GM18951 (cell line): Measurements from ENCODE around the gene ZFYVE26.

Experiments used
- POLR2A ChIP-seq: IDR thresholded peaks from 4 replicates; pipeline ENCODE4 v1.6.1; 2011; ENCODE audit warnings: mild to moderate bottlenecking; ENCODE audit not compliant: insufficient read length, insufficient read depth; ENCODE audit errors: extremely low read depth
- in situ Hi-C: fragments of 300-500 bp; cut with MboI; formaldehyde crosslinking; loops from one replicate; pipeline ENCODE4 v1.12.0; 2022; ENCODE audit warnings: low sequenced_read_pairs, mixed read lengths, inconsistent platforms; ENCODE audit not compliant: unreplicated experiment

Gene ZFYVE26

GRCh38 chr14:67698179-67698578, 118.2 kb downstream of the ZFYVE26 start:
- in situ Hi-C loops = no loop called here
- no peak for TF ChIP-seq POLR2A

GRCh38 chr14:67697006-67697405, 119.4 kb downstream of the ZFYVE26 start:
- no peak for TF ChIP-seq POLR2A
- in situ Hi-C loops = no loop called here
